ENCODE data around the gene ADAMTS5. TPM values are rescaled to one million over a fixed set of nuclear protein-coding genes. Genes with fewer than 3 reads are reported as not detected.

The ADAMTS5 gene
- total and polyA plus RNA-seq, 2 of the 8 experiments (the other 6 are each of a cell fraction or from before 2014, with no cell fraction given), result 0.20 to 1.1 TPM

DNA sequence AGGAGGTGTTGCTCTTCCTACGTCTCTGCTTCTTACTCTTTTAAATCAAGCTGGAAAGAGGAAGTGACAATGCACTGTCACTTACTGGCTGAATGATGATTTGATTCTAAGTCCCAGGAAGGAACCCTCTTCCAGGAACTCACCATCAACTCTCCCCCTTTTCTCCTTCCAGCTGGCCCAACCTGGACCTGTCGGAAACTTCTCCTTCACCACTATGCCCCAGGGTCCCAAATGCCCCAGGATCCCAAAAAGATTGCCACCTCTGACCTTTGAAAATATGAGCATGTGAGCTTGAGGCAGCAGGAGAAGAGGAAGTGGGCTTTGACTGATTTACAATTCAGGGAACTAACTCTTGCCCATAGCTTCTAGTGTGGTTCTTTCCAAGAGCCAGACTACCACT lies 5.3 kb upstream of the ADAMTS5 start:
- Histone ChIP-seq H3K27ac (ENCODE audit: low read depth, low read length) (no peak overlapping the region), H3K4me3 (ENCODE audit: extremely low read depth in 1 of 4, insufficient read depth in 2 of 4, low read depth in 3 of 4, low read length in 4 of 4) (no peak overlapping the region), H3K4me2 (ENCODE audit: insufficient read depth in 1 of 2, low read depth in 2 of 2, low read length in 2 of 2) (no peak overlapping the region), H3K27me3 (replicated peaks in 1 of 4; ENCODE audit: control insufficient read depth in 3 of 4, extremely low read depth in 1 of 4, insufficient read depth in 3 of 4, low read length in 3 of 4) (peaks cover 0 to 17% (median 11%) of the 10 kb centered on the region in 4 experiments; a peak in 6 of 7 replicates), H4K20me1 (replicated peaks in 1 of 2; ENCODE audit: control insufficient read depth in 1 of 2, insufficient read depth in 2 of 2, low read length in 2 of 2) (no peaks in the 10 kb centered on the region), H3K36me3 (ENCODE audit: control insufficient read depth in 2 of 4, insufficient read depth in 4 of 4, low read length in 3 of 4) (no peaks in the 10 kb centered on the region), H2BK12ac (ENCODE audit: low read depth, low read length) (no peak overlapping the region), H3K23ac (ENCODE audit: insufficient read length) (no peak overlapping the region), H3K18ac (ENCODE audit: extremely low read depth, low read length) (no peak overlapping the region), H2BK5ac (ENCODE audit: low read depth, low read length) (no peak overlapping the region), H4K5ac (ENCODE audit: insufficient read length, low read depth, low read length) (no peak overlapping the region), H3K56ac (replicated peaks; ENCODE audit: insufficient read length, low read depth, low read length) (no peak overlapping the region), H4K91ac (replicated peaks; ENCODE audit: insufficient read length, low read length) (no peak overlapping the region), H3K9ac (replicated peaks in 1 of 4; ENCODE audit: extremely low read depth in 1 of 4, low read depth in 3 of 4, low read length in 3 of 4) (no peak overlapping the region), H3K79me2 (ENCODE audit: control insufficient read depth in 1 of 2, insufficient read depth in 2 of 2, low read length in 2 of 2) (no peaks in the 10 kb centered on the region), H2BK15ac (ENCODE audit: low read length) (no peak overlapping the region), H4K8ac (ENCODE audit: extremely low read depth, insufficient read depth, low read length) (no peak overlapping the region), H2BK120ac (replicated peaks; ENCODE audit: low read depth, low read length) (no peak overlapping the region), H3K23me2 (ENCODE audit: low read depth, low read length) (peaks cover 7% of the 10 kb centered on the region; the same call in 1 of the 2 replicates), H3K14ac (ENCODE audit: insufficient read length) (no peak overlapping the region), H2AFZ (ENCODE audit: low read length) (no peak overlapping the region), H3K9me3 (ENCODE audit: insufficient read depth in 2 of 2, low read depth in 1 of 2, low read length in 1 of 2) (no peaks in the 10 kb centered on the region), H3K79me1 (ENCODE audit: low read depth, low read length) (no peaks in the 10 kb centered on the region), H3K4me1 (replicated peaks in 1 of 4; ENCODE audit: control insufficient read depth in 3 of 4, insufficient read depth in 4 of 4, low read length in 3 of 4) (peaks cover 0 to 5% (median 1%) of the 10 kb centered on the region in 4 experiments; a peak in 3 of 7 replicates), H2AK5ac (ENCODE audit: low read depth, low read length) (no peak overlapping the region), H2BK20ac (ENCODE audit: low read length) (no peak overlapping the region), H3K4ac (replicated peaks; ENCODE audit: insufficient read length, low read depth, low read length) (no peak overlapping the region)
- WGBS, 2 experiments (ENCODE audit: extremely low coverage in 1 of 2, insufficient coverage in 1 of 2, insufficient read length in 1 of 2, insufficient replicate concordance in 2 of 2, low coverage in 1 of 2, low lambda C conversion rate in 2 of 2, missing lambda C conversion rate in 1 of 2), result 48% methylated on average over 2 of the region's 2 CpGs; no CpG with 5 or more reads in 1 of the 2 experiments
- POLR2A ChIA-PET (ENCODE audit: partially characterized antibody), result no interaction called here
- FAIRE-seq (no peak), DNase-seq (ENCODE audit: low read depth in 1 of 2, low spot score in 2 of 2) (no peak)
- CTCF ChIA-PET (ENCODE audit: partially characterized antibody), result interaction anchor here (1.1 to 2.2 kb wide), 4 partner anchors 10 to 241 kb away, joined by 3 to 6 read pairs (median 5); no protein-coding TSS in a partner anchor
- no peak for TF ChIP-seq CEBPB (IDR thresholded peaks at IDR 0.05; ENCODE audit: low read depth, low read length)
- no peak for TF ChIP-seq CTBP2 (IDR thresholded peaks at IDR 0.05; ENCODE audit: borderline replicate concordance, insufficient read depth, insufficient read length, low read length)
- TF ChIP-seq TEAD4 (IDR thresholded peaks at IDR 0.05; ENCODE audit: low read depth, low read length), result no peak
- TF ChIP-seq RFX5 (IDR thresholded peaks at IDR 0.05; ENCODE audit: borderline replicate concordance, low read depth, low read length), result no peak
- TF ChIP-seq SIX5 (IDR thresholded peaks at IDR 0.05; ENCODE audit: low read depth, low read length), result no peak
- no peak for TF ChIP-seq BRCA1 (IDR thresholded peaks at IDR 0.05; ENCODE audit: low read depth, low read length)

All from H1 (cell line).